ENCODE results near the gene CAPRIN1. TPM values are rescaled to one million over a fixed set of nuclear protein-coding genes. Genes with fewer than 3 reads are reported as not detected.
A peak's percentile ranks its signal among the peaks of the same experiment; 100 is the strongest.

Gene CAPRIN1
- total and polyA plus RNA-seq, 2 of the 8 experiments (the other 6 are each of a cell fraction or from before 2014, with no cell fraction given): 221 to 317 TPM

- TF ChIP-seq TAF1 (IDR thresholded peaks at IDR 0.05; ENCODE audit: low read depth, low read length) (peak; percentile 81), YY1 (IDR thresholded peaks at IDR 0.05; ENCODE audit: low read depth, low read length) (peak; percentile 92), ASH2L (IDR thresholded peaks at IDR 0.05; ENCODE audit: low read length) (no peak), ATF2 (IDR thresholded peaks at IDR 0.05; ENCODE audit: low read length) (no peak; the same call in 1 of the 2 replicates), TCF12 (IDR thresholded peaks at IDR 0.05; ENCODE audit: low read depth, low read length) (no peak), POLR2A (IDR thresholded peaks at IDR 0.05; ENCODE audit: control extremely low read depth in 1 of 2, low read depth in 2 of 2, low read length in 2 of 2) (peak; percentile 25 to 67; a peak in 2 of 3 replicates), MAFK (IDR thresholded peaks at IDR 0.05; ENCODE audit: low read depth, low read length) (no peak), SRF (IDR thresholded peaks at IDR 0.05; ENCODE audit: low read depth, low read length) (no peak), TAF7 (optimal IDR thresholded peaks at IDR 0.05; ENCODE audit: borderline replicate concordance, low read depth, low read length) (no peak), KDM5A (IDR thresholded peaks at IDR 0.05; ENCODE audit: low read length) (no peak), CHD2 (IDR thresholded peaks at IDR 0.05; ENCODE audit: low read length) (no peak), CREB1 (IDR thresholded peaks at IDR 0.05) (no peak), JUN (IDR thresholded peaks at IDR 0.05; ENCODE audit: low read depth, low read length) (no peak), GTF2F1 (IDR thresholded peaks at IDR 0.05; ENCODE audit: borderline replicate concordance, low read depth, low read length) (no peak)
These were observed 1.7 kb downstream of the CAPRIN1 start (continued) for GRCh38 chr11:34053161-34053686.
